HG03025 (cell line): ENCODE measurements around the gene TRMT2A.
"Not testable (repeated sequence)": the region's sequence is repeated elsewhere in the genome, so short reads cannot be mapped to it uniquely, and the experiment has no call there.

Source experiments
- ATAC-seq: cut with Tn5 transposase; IDR thresholded peaks from one replicate; pipeline ENCODE4 v1.9.1; 2021; ENCODE audit warnings: mild to moderate bottlenecking, moderate library complexity; ENCODE audit not compliant: unreplicated experiment, low FRiP score

The TRMT2A gene, protein sequence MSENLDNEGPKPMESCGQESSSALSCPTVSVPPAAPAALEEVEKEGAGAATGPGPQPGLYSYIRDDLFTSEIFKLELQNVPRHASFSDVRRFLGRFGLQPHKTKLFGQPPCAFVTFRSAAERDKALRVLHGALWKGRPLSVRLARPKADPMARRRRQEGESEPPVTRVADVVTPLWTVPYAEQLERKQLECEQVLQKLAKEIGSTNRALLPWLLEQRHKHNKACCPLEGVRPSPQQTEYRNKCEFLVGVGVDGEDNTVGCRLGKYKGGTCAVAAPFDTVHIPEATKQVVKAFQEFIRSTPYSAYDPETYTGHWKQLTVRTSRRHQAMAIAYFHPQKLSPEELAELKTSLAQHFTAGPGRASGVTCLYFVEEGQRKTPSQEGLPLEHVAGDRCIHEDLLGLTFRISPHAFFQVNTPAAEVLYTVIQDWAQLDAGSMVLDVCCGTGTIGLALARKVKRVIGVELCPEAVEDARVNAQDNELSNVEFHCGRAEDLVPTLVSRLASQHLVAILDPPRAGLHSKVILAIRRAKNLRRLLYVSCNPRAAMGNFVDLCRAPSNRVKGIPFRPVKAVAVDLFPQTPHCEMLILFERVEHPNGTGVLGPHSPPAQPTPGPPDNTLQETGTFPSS

DNA sequence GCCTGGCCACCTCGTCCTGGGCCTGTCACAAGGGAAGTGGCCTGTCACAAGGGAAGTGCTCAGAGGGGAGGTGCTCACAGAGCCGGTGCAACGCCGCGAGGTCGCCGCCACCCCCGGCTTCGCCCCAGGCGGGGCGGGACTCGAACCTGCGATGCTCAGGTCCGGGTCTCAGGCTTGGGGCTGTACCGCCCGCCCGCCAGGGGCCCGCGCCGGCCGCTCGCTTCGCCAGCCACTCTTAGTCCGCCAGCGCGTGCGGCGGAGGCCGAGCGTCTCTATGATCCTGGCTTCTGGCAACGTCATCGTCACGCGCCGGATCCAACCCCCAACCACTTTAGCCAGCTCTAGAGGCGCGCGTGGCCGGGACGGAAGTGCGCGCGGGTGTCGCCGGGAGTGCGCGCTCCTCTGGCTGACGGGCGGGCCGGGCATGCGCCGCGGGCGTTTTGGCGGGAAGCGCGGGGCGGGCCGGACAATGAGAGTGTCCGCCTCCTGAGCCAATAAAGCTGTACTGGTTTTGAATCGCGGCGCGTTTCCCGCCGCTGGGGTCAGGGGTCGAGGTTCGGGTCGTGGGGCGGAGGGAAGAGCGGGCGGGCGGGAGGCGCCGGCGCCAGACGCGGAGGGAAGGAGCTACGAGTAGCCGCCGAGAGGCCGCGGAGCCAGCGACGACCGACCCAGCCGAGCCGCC is at the start of gene TRMT2A:
TSS of gene TRMT2A (minus strand) at position 276 of the 682 bp plus-strand sequence. CDS start 320 bp downstream, outside the sequence.
- peak; percentile 72 for ATAC-seq

DNA sequence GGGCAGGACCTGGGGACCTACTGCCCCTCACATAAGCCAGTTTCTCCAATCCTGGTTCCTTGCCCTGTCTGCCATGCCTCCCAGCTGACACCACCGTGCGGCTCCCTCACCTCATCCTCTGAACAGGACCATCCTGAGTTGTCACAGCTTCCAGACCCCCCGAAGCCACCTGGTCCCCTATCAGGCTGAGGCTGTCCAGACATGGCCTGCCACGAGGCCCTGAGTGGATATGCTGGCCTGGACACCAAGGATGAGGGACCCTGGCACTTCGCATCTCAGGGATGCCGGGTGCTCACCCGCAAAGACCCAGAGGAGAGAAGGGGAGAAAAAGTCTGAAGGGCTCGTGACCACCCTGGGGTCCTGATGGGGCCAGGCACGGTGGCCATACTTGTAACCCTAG is 49.7 kb upstream of the TRMT2A start:
- no peak for ATAC-seq

DNA sequence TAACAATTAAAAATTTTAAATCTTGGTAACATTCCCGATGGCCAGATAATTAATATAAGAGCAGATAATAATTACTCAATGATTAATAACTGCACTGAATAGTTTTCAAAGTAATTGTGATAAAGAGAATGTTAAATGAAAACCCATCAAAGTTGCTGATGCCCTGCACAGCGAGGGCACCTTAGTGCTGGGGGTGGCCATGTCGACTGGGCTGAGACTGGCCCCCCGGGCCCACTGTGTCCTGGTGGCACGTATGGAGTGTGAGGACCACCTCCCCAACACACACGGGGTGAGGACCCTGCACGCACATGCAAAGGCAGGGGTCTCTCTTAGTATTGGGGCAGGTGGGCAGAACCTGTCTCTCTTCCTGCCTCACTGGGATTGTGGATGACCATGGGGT is 48.9 kb upstream of the TRMT2A start:
- no peak for ATAC-seq

DNA sequence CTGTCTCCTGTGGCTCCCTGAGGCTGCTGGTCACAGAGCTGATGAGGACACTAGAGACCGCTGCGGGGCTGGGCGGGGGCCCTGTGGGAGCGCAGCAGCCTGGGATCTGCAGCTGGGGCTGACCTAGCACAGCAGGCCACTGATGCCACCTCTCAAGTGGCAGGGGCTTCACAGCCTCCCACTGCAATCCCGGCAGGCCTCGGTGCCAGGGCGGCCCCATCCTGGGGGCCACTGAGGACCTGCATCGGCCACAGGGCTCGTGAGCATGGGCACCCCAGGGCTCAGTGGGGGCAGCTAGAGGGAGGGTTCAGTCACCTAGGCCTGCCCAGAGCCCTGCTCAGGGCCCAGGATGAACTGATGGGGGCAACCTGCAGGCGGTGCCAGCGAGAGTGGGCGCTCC is 48.4 kb upstream of the TRMT2A start:
- no peak for ATAC-seq

DNA sequence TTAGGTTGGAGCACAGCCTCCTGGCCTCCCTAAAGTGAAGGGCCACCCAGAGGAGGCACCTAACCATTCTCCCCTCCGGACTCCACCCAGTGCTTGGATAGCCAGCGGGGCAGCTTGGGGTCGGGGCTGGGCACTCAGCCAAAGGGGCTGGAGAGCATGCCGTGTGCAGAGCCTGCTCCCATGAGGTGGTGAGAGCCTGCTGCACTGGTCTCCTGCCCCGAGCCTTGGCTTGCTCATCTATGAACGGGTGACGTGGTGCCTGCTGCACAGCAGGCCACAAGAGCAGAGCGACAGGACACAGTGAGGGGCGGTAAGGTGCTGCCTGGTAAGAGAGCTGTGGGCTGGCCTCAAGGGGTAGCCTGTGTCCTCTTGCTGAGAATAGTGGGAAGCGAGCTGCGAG is 47.8 kb upstream of the TRMT2A start:
- ATAC-seq = no peak

DNA sequence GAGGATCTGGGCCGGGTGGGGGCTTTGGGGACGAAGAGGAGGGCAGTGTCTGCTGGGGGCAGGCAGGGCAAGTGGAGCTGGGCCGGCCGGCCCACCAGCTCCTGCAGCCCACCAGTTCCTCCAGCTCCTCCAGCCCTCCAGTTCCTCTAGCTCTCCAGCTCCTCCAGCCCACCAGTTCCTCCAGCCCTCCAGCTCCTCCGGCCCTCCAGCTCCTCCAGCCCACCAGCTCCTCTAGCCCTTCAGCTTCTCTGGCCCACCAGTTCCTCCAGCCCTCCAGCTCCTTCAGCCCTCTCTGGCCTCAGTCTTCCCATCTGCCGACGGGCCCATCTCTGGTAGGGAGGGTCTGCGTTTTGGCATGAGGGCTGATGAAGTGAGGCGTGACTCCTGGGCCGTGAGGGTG is 43.0 kb upstream of the TRMT2A start:
- ATAC-seq = no peak

DNA sequence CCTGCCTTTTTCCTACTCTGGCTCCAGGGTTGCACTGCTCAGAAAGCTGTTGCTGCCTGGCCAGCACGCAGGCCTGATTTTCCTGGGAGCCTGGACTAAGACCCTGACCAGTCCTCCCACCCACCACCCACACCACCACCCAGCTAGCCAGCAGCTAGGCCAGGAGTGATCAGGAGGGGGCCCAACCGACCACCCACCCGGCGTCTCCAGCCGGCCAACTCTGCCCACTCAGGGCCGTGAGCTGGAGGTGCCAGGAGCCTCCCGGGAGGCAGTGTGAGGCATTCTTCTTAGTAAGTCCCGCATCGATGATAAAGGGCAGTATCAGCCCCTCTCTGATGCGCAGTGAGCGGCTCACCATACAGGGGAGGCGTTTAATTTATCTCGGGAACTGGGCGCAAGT is 42.5 kb upstream of the TRMT2A start:
- ATAC-seq = not testable (repeated sequence)

DNA sequence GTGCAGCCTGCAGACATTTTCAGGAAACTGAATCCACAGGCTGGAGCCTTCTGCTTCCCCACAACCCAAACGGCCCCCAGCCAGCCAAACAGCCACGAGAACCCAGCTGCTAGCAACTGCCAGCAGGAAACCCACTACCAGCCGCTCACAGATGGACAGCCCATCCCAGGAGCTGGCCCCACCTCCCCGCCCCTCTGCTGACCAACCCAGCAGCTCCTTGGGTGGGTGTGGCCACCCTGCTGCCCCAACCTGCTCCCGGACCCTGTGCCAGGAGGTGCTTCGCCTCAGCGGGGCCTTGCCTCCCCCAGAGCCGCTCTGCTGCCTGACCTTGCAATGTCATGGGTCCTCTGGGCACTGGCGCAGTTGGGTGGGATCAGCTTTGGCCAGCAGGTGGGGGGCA is 42.0 kb upstream of the TRMT2A start:
- no peak for ATAC-seq

DNA sequence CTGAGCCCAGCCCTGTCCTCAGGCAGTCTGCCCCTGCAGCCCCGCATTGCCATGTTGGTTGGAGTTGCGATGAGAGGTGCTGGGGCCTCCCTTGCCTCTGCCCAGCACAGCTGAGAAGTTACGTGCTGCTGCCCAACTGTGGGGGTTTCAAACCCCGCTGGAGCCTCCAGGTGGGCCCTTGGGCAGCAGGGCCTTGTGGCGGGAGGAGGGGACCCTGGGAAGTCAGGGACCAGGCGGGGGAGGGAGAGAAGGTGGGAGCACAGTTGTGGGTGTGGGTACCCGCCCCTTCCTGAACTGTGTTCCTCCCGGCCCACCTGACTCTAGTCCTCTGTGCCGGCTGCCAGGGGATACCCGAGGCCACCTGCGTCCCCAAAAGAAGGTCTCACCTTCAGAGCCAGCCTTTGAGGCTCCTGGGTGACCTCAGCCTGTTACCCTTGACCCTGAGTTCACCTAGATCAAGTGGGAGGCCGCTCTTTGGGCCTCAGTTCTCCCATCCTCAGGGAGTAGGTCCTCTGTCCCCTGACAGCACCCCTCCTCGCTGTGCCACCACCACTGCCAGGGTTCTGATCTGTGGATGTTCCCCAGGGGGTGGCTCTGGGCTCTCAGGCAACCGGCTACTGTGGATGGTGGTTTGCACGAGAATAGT is 41.5 kb upstream of the TRMT2A start:
- ATAC-seq = no peak

DNA sequence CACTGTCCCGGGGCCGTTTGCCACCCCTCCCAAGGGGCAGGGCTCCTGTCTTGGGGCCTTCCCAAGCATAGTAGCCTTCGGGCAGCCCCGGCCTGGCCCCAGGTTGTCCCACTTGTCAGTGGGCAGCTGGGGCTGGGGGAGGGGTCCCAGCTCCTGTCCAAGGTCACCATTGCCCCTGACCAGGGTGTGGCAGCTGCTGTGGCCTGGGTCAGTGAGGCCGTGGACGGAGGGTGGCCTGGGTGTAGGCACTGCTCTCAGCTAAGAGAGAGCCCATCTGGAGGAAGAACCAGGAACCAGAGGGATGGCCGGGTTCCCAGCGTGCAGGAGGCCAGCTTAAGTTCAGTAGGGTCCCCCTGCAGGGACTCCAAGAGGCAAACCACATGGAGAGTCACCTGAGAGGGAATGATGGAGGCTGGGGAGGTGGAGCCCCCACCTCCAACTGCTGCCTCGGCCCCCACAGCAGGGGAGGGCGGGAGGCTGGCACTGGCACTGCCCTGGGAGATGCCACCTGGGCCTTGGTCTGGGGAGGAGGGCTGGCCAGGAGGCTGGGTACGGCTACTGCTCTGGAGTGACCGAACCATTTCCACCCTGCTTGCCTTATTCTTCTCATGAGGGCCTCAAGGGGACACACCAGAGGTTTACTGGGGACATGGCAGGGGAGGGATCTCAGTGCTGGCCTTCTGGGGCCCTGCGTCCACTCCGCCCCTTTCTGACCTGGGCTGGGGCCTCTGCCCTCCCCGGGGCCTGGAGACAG is 40.6 kb upstream of the TRMT2A start:
- no peak for ATAC-seq

DNA sequence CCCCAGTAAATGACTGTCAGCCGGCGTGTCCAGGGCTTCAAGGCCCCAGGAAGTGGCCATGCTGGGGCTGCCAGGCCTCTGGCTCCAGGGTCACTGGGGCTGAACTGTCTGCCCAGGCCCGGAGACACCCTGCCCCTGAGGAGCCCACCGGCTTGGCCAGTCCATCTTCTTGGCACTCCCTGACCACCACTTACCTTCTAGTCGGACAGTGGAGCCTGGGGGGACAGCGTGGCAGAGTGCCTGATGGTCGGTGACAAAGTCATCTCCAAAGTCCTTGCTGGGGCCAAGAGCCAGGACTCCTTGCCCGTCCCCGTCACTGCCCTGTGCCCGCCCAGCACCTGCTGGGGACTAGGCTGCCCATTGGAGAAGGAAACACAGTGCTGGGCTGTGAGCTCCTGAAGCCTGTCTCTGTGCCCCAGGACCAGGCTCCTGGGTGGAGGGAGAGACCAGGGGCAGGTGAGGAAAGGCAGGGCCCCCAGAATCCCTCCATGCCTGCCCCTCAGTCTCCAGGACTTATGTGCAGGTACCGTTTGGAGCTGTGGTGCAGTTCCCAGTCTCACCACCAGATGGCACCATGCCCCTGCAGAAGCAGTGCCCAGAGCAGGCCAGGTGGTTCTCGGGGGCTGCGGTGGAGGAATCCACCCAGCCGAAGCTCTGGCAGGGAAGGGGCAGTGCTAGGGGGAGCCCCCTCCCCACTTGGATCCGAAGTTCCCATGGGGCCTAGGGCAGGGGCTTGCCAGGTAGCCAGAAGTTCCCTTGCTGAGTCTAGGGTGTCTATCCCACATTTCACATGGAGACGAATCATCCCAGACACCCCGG is 39.8 kb upstream of the TRMT2A start:
- ATAC-seq = no peak

DNA sequence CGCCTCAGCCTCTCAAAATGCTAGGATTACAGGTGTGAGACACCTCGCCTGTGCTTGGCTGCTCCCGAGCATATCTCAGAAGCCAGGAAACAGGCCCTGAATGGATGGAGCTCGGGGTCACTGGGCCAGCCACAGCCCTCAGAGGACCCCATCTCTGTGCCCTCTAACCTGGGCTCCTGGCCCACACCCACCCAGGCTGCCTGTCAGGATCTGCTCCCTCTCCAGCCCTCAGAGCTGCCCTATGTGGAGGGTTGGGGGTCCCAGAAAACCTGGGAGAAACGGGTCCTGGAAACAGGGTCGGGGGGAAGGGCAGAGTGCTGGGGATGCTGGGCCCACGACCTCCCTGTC is 39.0 kb upstream of the TRMT2A start:
- ATAC-seq = no peak

DNA sequence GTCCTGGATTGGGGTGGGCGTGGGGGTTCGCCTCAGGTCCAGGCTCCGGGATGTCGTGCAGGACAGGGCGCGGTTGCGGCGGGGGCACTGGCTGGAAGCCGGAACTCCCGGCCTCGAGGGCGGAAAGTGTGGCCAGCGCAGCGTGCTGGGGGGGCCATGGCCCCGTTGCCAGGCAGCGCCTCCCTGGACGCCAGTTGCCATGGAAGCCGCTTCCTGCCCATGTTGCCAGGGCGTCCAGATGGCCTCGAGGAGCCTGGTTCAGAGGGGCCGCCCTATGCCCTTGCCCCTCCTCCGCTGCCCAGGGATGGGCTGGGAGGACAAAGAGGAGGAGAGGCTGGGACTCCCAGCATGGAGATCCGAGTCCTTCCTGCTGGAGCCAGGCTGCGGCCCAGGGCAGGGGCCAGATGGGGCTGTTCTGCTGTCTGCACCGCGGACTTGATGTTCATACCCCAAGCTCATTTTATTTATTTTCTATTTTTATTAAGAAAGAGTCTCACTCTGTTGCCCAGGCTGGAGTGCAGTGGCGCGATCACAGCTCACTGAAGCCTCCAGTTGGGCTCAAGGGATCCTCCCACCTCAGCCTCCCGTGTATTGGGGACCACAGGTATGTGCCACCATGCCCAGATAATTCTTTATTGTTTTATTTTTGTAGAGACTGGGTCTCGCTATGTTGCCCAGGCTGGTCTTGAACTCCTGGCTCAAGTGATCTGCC is 38.5 kb upstream of the TRMT2A start:
- no peak for ATAC-seq

DNA sequence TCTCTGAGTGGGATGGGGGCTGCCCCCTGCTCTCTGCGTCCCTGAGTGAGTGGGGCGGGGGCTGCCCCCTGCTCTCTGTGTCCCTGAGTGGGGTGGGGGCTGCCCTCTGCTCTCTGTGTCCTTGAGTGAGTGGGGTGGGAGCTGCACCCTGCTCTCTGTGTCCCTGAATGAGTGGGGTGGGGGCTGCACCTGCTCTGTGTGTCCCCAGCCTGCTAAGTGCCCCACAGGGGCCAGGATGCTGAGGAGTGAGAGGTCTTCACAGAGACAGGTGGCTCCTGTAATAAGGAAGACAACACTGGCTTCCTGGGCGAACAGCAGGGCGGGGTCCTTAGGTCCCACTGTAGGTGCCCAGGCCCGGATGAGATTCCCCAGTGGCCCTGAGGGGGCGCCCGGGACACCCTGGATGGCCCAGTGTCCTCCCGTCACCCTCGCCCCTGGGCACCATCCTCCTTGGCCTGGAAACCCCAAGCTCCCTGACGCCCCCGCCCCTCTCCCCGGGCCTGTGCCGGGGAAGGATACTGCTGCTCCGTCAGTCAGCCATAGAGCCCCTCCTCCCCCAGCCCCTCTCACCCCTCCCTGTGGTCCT is 37.7 kb upstream of the TRMT2A start:
- no peak for ATAC-seq

DNA sequence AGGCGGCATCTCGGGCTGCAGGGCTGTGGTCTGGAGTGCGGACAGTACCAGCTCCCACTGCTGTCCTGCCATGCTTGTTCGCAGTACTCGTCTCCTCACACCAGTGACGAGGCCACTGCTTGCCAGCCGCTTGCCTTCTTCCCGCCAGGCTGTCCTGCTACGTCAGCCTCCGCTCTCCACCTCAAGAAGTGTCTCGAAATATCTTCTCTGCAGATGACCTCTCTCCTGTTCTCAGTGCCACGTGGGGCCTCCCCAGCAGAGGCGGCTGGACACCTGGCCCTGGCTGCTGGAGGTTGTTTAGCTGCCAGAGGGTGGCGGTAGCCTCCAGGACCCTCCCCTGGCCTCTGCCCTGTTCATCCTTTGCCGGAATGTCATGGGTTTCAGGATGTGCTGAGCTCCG is 36.9 kb upstream of the TRMT2A start:
- ATAC-seq = no peak

DNA sequence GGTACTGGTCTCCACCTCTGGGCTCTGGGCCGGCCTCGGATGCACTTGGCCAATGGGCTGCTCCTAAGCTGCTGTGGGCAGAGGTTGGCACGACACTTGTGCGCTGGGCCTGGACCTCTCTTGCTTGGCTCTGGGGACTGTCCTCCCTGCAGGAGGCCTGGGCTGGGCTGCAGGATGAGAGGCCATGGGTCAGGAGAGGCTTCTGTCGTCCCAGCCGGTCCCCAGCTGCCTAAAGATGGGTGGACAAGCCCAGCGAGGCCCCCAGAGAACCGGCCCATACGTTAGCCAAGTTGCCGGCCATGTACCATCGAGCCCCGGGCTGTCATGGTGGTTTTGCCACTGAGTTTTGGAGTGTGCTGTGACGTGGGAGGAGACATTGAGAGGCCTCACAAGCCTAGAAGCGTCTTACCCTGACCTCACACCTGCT is 35.5 kb upstream of the TRMT2A start:
- no peak for ATAC-seq

DNA sequence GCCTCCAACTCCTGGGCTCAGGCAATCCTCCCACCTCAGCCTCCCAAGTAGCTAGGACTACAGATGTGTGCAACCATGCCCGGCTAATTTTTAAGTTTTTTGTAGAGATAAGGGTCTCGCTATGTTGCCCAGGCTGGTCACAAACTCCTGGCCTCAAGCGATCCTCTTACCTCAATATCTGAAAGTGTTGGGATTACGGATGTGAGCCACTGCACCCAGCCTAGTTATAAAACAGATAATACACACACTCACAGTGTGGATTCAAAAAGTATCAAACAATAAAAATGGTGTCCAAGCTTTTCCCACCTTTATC is 34.2 kb upstream of the TRMT2A start:
- no peak for ATAC-seq

DNA sequence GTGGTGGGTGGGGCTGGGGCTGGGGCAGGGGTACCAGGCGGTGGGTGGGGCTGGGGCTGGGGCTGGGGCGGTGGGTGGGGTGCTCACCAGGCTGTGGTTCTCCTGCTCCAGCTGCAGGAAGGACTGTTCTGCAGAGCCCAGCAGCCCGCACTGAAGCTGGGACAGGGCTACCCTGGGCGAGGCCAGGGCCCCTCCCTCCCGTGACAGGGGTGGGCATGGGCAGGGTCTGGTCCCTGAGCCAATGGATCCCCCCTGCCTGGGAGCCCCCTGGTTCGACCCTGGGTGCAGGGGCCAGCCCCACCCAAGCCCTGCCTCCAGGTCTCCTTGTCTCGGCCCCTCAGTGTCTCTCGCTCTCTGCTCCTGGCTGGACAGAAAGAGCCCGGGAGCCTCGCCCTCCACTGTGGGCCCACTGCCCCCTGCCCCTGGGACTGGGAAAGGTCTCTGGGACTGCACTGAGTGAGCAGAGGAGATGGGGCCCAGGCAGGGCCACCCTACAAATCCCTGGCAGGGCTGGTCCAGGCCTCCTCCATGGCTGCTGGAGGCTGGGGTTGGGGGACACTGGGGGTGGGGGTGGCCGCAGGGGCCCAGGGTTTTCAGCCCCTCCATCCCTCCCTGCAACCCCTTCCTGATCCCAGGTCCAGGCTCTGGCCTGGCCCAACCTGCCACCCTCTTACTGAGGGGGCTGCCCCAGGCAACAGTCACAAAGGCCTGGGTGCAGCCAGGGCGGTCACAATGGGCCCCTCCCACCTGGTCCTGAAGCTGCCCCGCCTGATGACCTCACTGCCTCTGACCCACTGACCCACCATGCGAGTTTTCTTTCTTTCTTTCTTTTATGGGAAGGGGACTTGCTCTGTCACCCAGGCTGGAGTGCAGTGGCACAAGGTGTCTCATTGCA is 33.6 kb upstream of the TRMT2A start, which contains the start of gene CCDC188:
TSS of gene CCDC188 (minus strand) at position 675 of the 895 bp plus-strand sequence. CDS start at position 606, 69 bp downstream.
- no peak for ATAC-seq
